ENCODE data around the gene ZRANB3.

Gene ZRANB3

DNA sequence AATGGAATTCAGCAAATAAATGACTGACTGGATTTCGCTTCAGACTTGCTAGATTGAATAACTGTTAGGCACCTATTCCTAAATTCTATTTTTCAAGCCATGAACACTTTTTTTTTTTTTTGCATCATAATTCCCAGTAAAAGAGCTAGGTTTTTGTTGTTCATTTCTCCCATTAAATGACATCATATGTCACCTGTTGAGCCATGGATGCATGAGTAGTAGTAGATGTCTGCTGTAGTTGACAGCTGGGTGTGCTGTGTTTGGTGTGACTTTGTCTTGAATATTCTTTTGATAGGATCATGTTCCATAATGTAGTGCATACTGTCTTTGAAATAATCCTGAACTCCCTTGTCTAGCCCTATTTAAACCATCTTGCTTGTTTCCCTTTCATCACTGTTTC, 363.7 kb downstream of the ZRANB3 start:
- H3K4me3 ChIP-seq (replicated peaks in 1 of 2; ENCODE audit: low read depth in 2 of 2, low read length in 2 of 2): no peak overlapping the region
- DNase-seq (ENCODE audit: low read depth in 2 of 2): no peak
- TF ChIP-seq, protein P1, sequence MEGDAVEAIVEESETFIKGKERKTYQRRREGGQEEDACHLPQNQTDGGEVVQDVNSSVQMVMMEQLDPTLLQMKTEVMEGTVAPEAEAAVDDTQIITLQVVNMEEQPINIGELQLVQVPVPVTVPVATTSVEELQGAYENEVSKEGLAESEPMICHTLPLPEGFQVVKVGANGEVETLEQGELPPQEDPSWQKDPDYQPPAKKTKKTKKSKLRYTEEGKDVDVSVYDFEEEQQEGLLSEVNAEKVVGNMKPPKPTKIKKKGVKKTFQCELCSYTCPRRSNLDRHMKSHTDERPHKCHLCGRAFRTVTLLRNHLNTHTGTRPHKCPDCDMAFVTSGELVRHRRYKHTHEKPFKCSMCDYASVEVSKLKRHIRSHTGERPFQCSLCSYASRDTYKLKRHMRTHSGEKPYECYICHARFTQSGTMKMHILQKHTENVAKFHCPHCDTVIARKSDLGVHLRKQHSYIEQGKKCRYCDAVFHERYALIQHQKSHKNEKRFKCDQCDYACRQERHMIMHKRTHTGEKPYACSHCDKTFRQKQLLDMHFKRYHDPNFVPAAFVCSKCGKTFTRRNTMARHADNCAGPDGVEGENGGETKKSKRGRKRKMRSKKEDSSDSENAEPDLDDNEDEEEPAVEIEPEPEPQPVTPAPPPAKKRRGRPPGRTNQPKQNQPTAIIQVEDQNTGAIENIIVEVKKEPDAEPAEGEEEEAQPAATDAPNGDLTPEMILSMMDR (IDR thresholded peaks at IDR 0.05; ENCODE audit: low read depth, low read length): no peak

DNA sequence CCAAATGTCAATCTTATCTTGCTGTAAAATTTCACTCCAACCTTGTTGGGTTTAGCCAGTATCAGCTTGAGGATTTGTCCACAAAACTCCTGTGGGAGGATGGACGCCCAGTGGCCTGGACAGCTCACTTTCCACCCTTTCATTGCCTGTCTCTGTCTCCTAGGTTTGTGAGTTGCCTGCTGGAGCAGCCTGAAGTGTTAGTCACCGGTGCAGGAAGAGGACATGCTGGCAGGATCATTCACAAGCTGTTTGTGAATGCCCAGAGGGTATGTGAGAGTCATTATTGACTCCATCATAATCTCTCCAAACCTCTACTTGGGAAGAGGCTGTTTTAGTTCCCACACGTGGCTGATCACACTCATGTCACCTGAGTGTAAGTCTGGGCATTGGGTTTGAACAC, 366.6 kb downstream of the ZRANB3 start:
- peak; percentile 29 to 81 for DNase-seq (ENCODE audit: low read depth in 2 of 2)
- TF ChIP-seq, protein P1 (IDR thresholded peaks at IDR 0.05; ENCODE audit: low read depth, low read length): no peak
- H3K4me3 ChIP-seq (replicated peaks in 1 of 2; ENCODE audit: low read depth in 2 of 2, low read length in 2 of 2): no peak overlapping the region

DNA sequence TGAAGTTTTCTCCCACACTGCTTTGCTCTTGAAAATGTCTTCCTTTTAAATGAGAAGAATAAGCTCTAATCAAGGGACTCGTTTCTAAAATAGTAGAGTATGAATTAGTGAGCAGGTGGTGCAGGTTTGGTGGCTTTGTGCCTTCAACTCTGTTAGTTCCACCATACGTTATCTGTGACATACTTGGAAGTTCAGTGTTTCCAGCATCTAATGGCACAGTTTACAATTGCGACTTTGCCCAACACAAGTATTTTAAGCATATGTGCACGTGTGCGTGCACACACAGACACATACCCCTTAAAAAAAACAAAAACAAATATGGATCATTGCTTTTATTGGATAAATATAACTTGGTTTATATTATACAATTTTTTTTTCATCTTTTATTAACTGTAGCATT, 367.1 kb downstream of the ZRANB3 start:
- no peak for DNase-seq (ENCODE audit: low read depth in 2 of 2)
- H3K4me3 ChIP-seq (replicated peaks in 1 of 2; ENCODE audit: low read depth in 2 of 2, low read length in 2 of 2): no peak overlapping the region
- TF ChIP-seq, protein P1 (IDR thresholded peaks at IDR 0.05; ENCODE audit: low read depth, low read length): no peak

DNA sequence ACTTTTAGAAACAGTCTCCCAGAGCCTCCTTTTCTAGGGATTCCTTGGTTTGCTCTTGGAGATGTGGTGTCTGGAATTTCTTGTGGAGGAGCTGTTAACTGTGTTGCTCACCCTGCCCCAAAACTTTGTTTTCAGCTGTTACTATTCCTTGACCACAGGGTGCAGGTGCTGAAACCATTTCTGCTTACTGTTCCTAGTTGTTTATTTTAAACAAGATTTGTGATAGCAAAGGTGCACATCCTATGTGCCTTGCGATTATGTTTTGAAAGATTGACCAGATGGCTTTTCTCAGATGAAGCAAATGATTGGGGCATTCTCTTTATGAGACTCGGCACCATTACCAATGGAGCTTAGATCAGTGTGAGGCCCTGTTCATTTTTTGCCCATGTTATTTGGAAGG, 367.7 kb downstream of the ZRANB3 start:
- no peak for DNase-seq (ENCODE audit: low read depth in 2 of 2)
- TF ChIP-seq, protein P1 (IDR thresholded peaks at IDR 0.05; ENCODE audit: low read depth, low read length): no peak
- no peak overlapping the region for H3K4me3 ChIP-seq (replicated peaks in 1 of 2; ENCODE audit: low read depth in 2 of 2, low read length in 2 of 2)

DNA sequence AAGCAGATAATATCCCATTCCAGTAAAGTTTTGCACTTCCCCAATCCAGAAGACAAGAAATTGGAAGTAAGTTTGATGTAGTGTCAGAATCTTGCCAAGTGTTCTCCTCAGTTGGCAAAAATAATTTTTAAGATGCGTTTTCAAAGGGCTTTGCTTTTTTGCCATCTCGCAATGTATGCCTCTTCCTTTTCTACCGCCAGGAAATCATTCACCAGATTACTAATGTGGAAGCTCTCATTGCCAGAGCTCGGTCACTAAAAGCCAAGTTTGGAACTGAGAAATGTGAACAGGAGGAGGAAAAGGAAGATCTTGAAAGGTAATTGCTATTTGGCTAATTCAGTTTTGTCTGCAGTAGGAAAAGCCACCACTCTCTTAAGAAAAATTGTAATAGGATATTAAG, 368.2 kb downstream of the ZRANB3 start:
- no peak overlapping the region for H3K4me3 ChIP-seq (replicated peaks in 1 of 2; ENCODE audit: low read depth in 2 of 2, low read length in 2 of 2)
- TF ChIP-seq, protein P1 (IDR thresholded peaks at IDR 0.05; ENCODE audit: low read depth, low read length): no peak

DNA sequence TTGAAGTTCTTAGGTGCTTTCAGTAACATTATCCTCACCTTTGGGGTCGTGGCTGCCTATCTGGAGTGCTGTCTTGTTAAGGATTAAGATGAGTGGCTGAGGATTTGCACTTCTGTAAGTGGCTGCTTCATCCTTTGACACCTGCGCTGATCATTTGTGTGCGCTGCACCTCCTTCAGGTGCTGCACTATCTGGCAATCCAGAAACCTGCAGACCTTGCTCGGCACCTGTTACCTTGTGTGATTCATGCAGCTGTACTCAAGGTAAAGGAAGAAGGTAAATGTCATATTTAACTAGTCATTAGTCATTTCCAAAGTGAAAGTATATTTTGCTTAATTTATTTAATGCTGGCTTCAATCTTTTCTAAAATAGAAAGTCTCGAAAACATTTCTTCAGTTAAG, 368.6 kb downstream of the ZRANB3 start:
- TF ChIP-seq, protein P1 (IDR thresholded peaks at IDR 0.05; ENCODE audit: low read depth, low read length): no peak
- no peak for DNase-seq (ENCODE audit: low read depth in 2 of 2)
- H3K4me3 ChIP-seq (replicated peaks in 1 of 2; ENCODE audit: low read depth in 2 of 2, low read length in 2 of 2): no peak overlapping the region

More for the DNA sequence above, 368.2 kb downstream of the ZRANB3 start:
- DNase-seq (ENCODE audit: low read depth in 2 of 2): no peak

DNA sequence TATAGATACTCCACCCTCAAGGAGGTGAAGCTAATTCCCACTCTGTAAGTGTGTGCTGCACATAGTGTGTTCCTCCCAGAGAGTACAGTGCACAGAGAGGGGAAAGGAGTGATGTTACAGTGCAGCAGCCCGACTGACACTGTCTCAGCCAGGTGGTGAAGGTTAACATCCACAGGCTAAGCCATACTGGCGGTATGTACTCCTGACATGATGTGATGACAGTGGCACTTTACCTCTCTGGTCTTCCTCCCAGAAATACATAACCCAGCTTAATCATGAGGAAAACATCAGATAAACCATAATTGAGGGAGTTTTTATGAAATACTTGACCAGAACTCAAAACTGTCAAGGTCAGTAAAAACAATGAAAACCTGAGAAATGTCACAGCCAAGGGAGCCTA, 371.8 kb downstream of the ZRANB3 start:
- TF ChIP-seq, protein P1 (IDR thresholded peaks at IDR 0.05; ENCODE audit: low read depth, low read length): no peak
- no peak overlapping the region for H3K4me3 ChIP-seq (replicated peaks in 1 of 2; ENCODE audit: low read depth in 2 of 2, low read length in 2 of 2)
- no peak for DNase-seq (ENCODE audit: low read depth in 2 of 2)
